Endothelial cell (in vitro differentiated cells): ENCODE data around the gene CBARP. TPM values are rescaled to one million over a fixed set of nuclear protein-coding genes. Genes with fewer than 3 reads are reported as not detected.

ENCODE experiments used
- DNase-seq: peaks from one replicate; pipeline ENCODE4 v3.0.0; 2021; ENCODE audit warnings: low spot score
- H3K27ac Mint-ChIP-seq: one replicate; pipeline ENCODE4 v1.8.0; 2021; ENCODE audit warnings: mixed read lengths, inconsistent platforms; ENCODE audit not compliant: unreplicated experiment
- H3K27me3 Mint-ChIP-seq: one replicate; pipeline ENCODE4 v1.8.0; 2021; ENCODE audit warnings: mild to moderate bottlenecking, moderate library complexity, mixed read lengths, inconsistent platforms; ENCODE audit not compliant: unreplicated experiment
- H3K36me3 Mint-ChIP-seq: one replicate; pipeline ENCODE4 v1.8.0; 2021; ENCODE audit warnings: mild to moderate bottlenecking, low read depth, mixed read lengths, inconsistent platforms; ENCODE audit not compliant: unreplicated experiment
- H3K4me1 Mint-ChIP-seq: one replicate; pipeline ENCODE4 v1.8.0; 2021; ENCODE audit warnings: mild to moderate bottlenecking, mixed read lengths, inconsistent platforms; ENCODE audit not compliant: unreplicated experiment
- H3K4me3 Mint-ChIP-seq: one replicate; pipeline ENCODE4 v1.8.0; 2021; ENCODE audit warnings: mild to moderate bottlenecking, mixed read lengths, inconsistent platforms; ENCODE audit not compliant: unreplicated experiment
- H3K9me3 Mint-ChIP-seq: one replicate; pipeline ENCODE4 v1.8.0; 2021; ENCODE audit warnings: mixed read lengths, inconsistent platforms; ENCODE audit not compliant: unreplicated experiment
- CTCF ChIP-seq: fragments of 200-600 bp; sonication (generic); IDR thresholded peaks from one replicate; pipeline ENCODE4 v1.5.0; 2021; ENCODE audit warnings: antibody characterized with exemption; ENCODE audit not compliant: unreplicated experiment
- total RNA-seq: library from RNA; stranded (reverse); fragmentation: NEBNext Ultra II Directional; extraction: Animal tissue kit (Norgen Biotek cat#: 25700); gene quantifications from one replicate; pipeline ENCODE4 v1.2.1, GENCODE V29; 2021; ENCODE audit not compliant: unreplicated experiment

CBARP gene
- total RNA-seq, 1 donor from 2014 or later: 10.4 TPM

- H3K4me1 Mint-ChIP-seq: peaks cover 5% of the 10 kb centered on the region
- H3K27me3 Mint-ChIP-seq: peaks cover 14% of the 10 kb centered on the region
- DNase-seq: no peak
- no peaks in the 10 kb centered on the region for H3K36me3 Mint-ChIP-seq
- no peak overlapping the region for H3K4me3 Mint-ChIP-seq
- H3K27ac Mint-ChIP-seq: no peak overlapping the region
- H3K9me3 Mint-ChIP-seq: no peaks in the 10 kb centered on the region
- TF ChIP-seq CTCF: no peak
Measured at GRCh38 chr19:1236576-1236975, 1.2 kb downstream of the CBARP start.

- peaks cover 10% of the 10 kb centered on the region for H3K27me3 Mint-ChIP-seq
- H3K36me3 Mint-ChIP-seq: no peaks in the 10 kb centered on the region
- H3K4me3 Mint-ChIP-seq: no peak overlapping the region
- no peak for TF ChIP-seq CTCF
- H3K4me1 Mint-ChIP-seq: no peaks in the 10 kb centered on the region
- no peaks in the 10 kb centered on the region for H3K9me3 Mint-ChIP-seq
- no peak for DNase-seq
- no peak overlapping the region for H3K27ac Mint-ChIP-seq
Measured at GRCh38 chr19:1235625-1236538, 1.9 kb downstream of the CBARP start.

- TF ChIP-seq CTCF: no peak
- Mint-ChIP-seq H3K9me3 (no peaks in the 10 kb centered on the region), H3K4me1 (no peaks in the 10 kb centered on the region), H3K4me3 (no peak overlapping the region), H3K27me3 (peaks cover 12% of the 10 kb centered on the region), H3K27ac (no peak overlapping the region), H3K36me3 (no peaks in the 10 kb centered on the region)
- DNase-seq: no peak
Measured at GRCh38 chr19:1234955-1235380, 2.8 kb downstream of the CBARP start.

- Mint-ChIP-seq H3K4me3 (no peak overlapping the region), H3K27ac (no peak overlapping the region), H3K9me3 (no peaks in the 10 kb centered on the region), H3K27me3 (peaks cover 11% of the 10 kb centered on the region), H3K36me3 (no peaks in the 10 kb centered on the region), H3K4me1 (no peaks in the 10 kb centered on the region)
- no peak for TF ChIP-seq CTCF
- no peak for DNase-seq
Measured at GRCh38 chr19:1234051-1234954, 3.5 kb downstream of the CBARP start.
